ENCODE measurements around the gene ATRIP. TPM values are rescaled to one million over a fixed set of nuclear protein-coding genes. Genes with fewer than 3 reads are reported as not detected.
"Not testable (repeated sequence)": the region's sequence is repeated elsewhere in the genome, so short reads cannot be mapped to it uniquely, and the experiment has no call there.

Gene ATRIP
- total RNA-seq, 1 donor from 2014 or later, result 18.3 TPM

DNA sequence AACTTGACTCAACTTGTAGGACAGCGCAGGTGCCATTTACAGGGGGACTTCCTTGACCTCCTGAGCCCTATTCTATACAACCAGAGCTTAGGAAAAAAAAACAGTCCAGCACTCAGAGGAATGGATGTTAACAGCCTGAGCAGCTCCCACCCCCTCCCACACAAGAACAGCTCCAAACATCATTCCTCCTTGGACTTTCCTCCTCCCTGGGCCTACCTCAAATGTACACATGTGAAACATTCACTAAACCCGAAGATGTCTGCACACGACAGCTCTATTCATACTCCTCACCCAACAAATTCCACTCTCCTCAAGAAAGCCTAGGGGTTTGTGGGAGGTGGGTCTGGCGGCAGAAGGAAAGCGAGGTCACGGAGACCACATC lies 503 bp upstream of the ATRIP start:
- peak overlapping the region; percentile 91 for H3K27ac Mint-ChIP-seq
- no peaks in the 10 kb centered on the region for H3K9me3 Mint-ChIP-seq
- intact Hi-C loops (cut with micrococcal nuclease), result loop anchor here (1.0 to 2.0 kb wide), 3 partner anchors 27 to 189 kb away; partner anchors contain the start of gene SLC26A6
- peak overlapping the region; percentile 93 for H3K4me3 Mint-ChIP-seq
- H3K36me3 Mint-ChIP-seq (ENCODE audit: low read depth), result peaks cover 40% of the 10 kb centered on the region
- no peaks in the 10 kb centered on the region for H3K27me3 Mint-ChIP-seq
- DNase-seq, result no peak
- peaks cover 23% of the 10 kb centered on the region for H3K4me1 Mint-ChIP-seq

DNA sequence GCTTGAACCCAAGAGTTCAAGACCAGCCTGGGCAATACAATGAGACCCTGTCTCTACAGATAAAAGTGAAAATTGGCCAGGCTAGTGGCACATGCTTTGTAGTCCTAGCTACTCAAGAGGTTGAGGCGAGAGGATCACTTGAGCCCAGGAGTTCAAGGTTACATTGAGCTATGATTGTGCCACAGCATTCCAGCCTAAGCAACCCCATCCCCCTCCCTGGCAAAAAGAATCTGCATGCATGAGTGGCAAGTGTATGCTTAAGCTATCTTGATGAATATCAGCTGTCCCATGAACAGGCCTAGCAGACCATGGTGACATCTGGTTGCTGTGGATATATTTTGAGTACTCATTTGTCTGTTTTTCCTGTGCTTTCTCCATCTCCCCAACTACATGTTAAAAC lies 4.7 kb downstream of the ATRIP start:
- peaks cover 17% of the 10 kb centered on the region for H3K4me1 Mint-ChIP-seq
- intact Hi-C loops (cut with micrococcal nuclease), result no loop called here
- DNase-seq, result no peak
- H3K27ac Mint-ChIP-seq, result no peak overlapping the region
- H3K9me3 Mint-ChIP-seq, result no peaks in the 10 kb centered on the region
- no peaks in the 10 kb centered on the region for H3K27me3 Mint-ChIP-seq
- H3K4me3 Mint-ChIP-seq, result no peak overlapping the region
- H3K36me3 Mint-ChIP-seq (ENCODE audit: low read depth), result peaks cover 35% of the 10 kb centered on the region

DNA sequence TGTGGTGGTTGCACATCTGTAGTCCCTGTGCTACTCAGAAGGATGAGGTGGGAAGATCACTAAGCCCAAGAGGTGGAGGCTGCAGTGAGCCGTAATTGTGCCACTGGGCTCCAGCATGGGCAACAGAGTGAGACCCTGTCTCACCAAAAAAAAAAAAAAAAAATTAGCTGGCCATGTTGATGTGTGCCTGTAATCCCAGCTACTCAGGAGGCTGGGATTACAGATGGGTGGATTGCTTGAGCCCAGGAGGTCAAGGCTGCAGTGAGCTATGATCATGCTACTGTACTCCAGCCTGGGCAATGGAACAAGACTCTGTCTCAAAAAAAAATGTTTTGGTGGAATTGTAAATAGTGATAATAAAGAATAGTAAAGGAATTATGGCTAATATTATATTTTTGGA lies 9.9 kb downstream of the ATRIP start:
- H3K4me1 Mint-ChIP-seq, result peaks cover 8% of the 10 kb centered on the region
- no peak overlapping the region for H3K27ac Mint-ChIP-seq
- intact Hi-C loops (cut with micrococcal nuclease), result no loop called here
- no peaks in the 10 kb centered on the region for H3K9me3 Mint-ChIP-seq
- no peaks in the 10 kb centered on the region for H3K27me3 Mint-ChIP-seq
- peaks cover 51% of the 10 kb centered on the region for H3K36me3 Mint-ChIP-seq (ENCODE audit: low read depth)
- DNase-seq, result no peak
- no peak overlapping the region for H3K4me3 Mint-ChIP-seq

DNA sequence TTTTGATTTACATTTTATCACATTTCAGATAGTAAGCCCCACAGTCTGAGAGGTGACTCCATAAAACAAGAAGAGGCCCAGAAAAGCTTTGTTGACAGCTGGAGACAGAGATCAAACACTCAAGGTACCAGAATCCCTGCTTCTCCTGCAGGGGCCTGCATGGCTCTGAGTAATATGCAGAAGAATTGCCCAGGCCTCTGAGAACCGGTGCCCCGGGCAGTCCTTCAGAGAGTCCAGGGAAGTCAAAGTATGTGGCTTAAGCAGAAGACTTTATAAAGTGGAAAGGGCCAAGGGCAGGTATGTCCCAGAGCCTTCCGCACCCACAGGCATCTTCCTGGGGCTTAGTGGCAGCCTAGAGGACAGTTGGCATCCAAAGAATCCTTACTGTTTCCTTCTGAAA lies 12.8 kb downstream of the ATRIP start:
- Mint-ChIP-seq H3K4me3 (no peak overlapping the region), H3K4me1 (peaks cover 5% of the 10 kb centered on the region), H3K9me3 (no peaks in the 10 kb centered on the region), H3K36me3 (ENCODE audit: low read depth) (peaks cover 36% of the 10 kb centered on the region), H3K27ac (no peak overlapping the region), H3K27me3 (no peaks in the 10 kb centered on the region)
- intact Hi-C loops (cut with micrococcal nuclease), result no loop called here
- no peak for DNase-seq

DNA sequence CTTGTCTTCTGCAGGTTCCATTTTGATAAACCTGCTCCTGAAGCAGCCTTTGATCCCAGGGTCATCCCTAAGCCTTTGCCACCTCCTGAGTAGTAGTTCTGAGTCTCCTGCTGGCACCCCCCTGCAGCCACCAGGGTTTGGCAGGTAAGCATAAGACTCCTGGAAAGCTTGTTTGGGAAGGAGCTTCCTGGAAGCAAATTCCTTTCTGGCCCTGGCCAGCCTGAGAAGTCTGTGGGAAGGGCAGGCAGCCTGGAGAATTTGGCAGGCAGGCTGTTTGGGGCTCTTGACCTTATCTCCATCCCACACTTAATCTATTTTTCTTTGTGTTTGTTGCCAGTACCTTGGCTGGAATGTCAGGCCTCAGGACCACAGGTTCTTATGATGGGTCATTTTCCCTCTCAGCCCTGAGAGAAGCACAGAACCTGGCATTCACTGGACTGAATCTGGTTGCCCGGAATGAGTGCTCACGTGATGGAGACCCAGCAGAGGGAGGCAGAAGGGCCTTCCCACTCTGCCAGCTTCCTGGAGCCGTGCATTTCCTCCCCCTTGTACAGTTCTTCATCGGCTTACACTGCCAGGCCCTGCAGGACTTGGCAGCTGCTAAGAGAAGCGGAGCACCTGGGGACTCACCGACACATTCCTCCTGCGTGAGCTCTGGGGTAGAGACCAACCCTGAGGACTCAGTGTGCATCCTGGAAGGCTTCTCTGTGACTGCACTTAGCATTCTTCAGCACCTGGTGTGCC lies 13.4 kb downstream of the ATRIP start:
- no peak overlapping the region for H3K4me3 Mint-ChIP-seq
- no peaks in the 10 kb centered on the region for H3K9me3 Mint-ChIP-seq
- peaks cover 5% of the 10 kb centered on the region for H3K4me1 Mint-ChIP-seq
- no peak for DNase-seq
- no peak overlapping the region for H3K27ac Mint-ChIP-seq
- peaks cover 31% of the 10 kb centered on the region for H3K36me3 Mint-ChIP-seq (ENCODE audit: low read depth)
- no peaks in the 10 kb centered on the region for H3K27me3 Mint-ChIP-seq
- intact Hi-C loops (cut with micrococcal nuclease), result loop anchor here (10.0 kb wide), 1 partner anchor 375 kb away; no protein-coding TSS in a partner anchor

DNA sequence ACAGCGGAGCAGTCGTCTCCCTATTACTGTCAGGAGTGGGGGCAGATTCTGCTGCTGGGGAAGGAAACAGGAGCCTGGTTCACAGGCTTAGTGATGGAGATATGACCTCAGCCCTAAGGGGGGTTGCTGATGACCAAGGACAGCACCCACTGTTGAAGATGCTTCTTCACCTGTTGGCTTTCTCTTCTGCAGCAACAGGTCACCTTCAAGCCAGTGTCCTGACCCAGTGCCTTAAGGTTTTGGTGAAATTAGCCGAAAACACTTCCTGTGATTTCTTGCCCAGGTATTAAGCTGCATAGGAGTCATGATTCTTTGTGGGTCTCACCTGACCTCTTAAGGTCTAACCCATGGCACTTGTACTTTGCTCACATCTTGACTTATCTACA lies 14.0 kb downstream of the ATRIP start:
- Mint-ChIP-seq H3K36me3 (ENCODE audit: low read depth) (peaks cover 31% of the 10 kb centered on the region), H3K9me3 (no peaks in the 10 kb centered on the region)

DNA sequence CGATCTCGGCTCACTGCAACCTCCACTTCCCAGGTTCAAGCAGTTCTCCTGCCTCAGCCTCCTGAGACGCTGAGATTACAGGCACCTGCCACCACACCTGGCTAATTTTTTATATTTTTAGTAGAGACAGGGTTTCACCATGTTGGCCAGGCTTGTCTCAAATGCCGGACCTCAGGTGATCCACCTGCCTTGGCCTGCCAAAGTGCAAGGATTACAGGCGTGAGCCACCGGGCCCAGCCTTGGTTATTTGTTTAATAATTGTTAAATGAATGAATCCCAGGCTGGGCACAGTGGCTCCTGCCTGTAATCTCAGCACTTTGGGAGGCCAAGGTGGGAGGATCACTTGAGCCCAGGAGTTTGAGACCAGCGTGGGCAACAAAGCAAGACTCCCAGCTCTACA lies 15.2 kb downstream of the ATRIP start:
- DNase-seq, H3K27ac Mint-ChIP-seq, H3K9me3 Mint-ChIP-seq, H3K4me3 Mint-ChIP-seq, H3K27me3 Mint-ChIP-seq: not testable (repeated sequence)
- intact Hi-C loops (cut with micrococcal nuclease), result loop anchor here (10.0 kb wide), 1 partner anchor 377 kb away; no protein-coding TSS in a partner anchor
- H3K36me3 Mint-ChIP-seq (ENCODE audit: low read depth), result peaks cover 40% of the 10 kb centered on the region
- peaks cover 15% of the 10 kb centered on the region for H3K4me1 Mint-ChIP-seq

More for the DNA sequence above, 14.0 kb downstream of the ATRIP start:
- no peaks in the 10 kb centered on the region for H3K27me3 Mint-ChIP-seq
- intact Hi-C loops (cut with micrococcal nuclease), result loop anchor here (10.0 kb wide), 1 partner anchor 376 kb away; no protein-coding TSS in a partner anchor
- DNase-seq, result no peak
- no peak overlapping the region for H3K27ac Mint-ChIP-seq
- H3K4me3 Mint-ChIP-seq, result no peak overlapping the region
- H3K4me1 Mint-ChIP-seq, result peaks cover 9% of the 10 kb centered on the region

DNA sequence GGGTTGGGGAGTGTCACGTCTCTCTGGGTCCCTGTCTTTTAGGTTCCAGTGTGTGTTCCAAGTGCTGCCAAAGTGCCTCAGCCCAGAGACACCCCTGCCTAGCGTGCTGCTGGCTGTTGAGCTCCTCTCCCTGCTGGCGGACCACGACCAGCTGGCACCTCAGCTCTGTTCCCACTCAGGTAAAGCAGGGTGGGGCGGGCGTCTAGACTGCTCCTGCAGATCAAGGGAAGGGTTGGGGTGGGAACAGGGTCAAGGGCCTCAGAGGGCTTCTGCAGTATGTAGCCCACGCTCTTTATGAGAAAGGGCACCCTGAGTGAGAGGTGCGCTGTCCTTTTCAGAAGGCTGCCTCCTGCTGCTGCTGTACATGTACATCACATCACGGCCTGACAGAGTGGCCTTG lies 17.2 kb downstream of the ATRIP start:
- intact Hi-C loops (cut with micrococcal nuclease), result loop anchor here (10.0 kb wide), 1 partner anchor 379 kb away; no protein-coding TSS in a partner anchor
- H3K4me1 Mint-ChIP-seq, result peaks cover 31% of the 10 kb centered on the region
- no peaks in the 10 kb centered on the region for H3K27me3 Mint-ChIP-seq
- H3K4me3 Mint-ChIP-seq, result no peak overlapping the region
- H3K36me3 Mint-ChIP-seq (ENCODE audit: low read depth), result peaks cover 51% of the 10 kb centered on the region
- no peak for DNase-seq
- no peak overlapping the region for H3K27ac Mint-ChIP-seq
- H3K9me3 Mint-ChIP-seq, result no peaks in the 10 kb centered on the region

DNA sequence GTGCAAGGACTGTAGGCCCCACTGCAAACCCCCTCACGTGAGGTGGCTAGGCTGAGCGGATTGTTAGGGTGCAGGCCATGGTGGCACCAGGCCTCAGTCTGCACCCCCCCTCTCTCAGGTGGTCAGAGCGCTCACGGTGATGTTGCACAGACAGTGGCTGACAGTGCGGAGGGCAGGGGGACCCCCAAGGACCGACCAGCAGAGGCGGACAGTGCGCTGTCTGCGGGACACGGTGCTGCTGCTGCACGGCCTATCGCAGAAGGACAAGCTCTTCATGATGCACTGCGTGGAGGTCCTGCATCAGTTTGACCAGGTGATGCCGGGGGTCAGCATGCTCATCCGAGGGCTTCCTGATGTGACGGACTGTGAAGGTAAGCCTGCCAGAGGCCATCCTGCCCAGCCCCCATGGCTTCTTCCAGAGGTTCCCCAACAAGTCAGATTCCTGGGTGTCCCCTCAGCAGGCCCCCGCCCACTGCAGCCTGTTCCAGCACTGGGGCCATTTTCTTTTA lies 18.2 kb downstream of the ATRIP start:
- Mint-ChIP-seq H3K4me1 (peaks cover 41% of the 10 kb centered on the region), H3K36me3 (ENCODE audit: low read depth) (peaks cover 54% of the 10 kb centered on the region), H3K9me3 (no peaks in the 10 kb centered on the region)

DNA sequence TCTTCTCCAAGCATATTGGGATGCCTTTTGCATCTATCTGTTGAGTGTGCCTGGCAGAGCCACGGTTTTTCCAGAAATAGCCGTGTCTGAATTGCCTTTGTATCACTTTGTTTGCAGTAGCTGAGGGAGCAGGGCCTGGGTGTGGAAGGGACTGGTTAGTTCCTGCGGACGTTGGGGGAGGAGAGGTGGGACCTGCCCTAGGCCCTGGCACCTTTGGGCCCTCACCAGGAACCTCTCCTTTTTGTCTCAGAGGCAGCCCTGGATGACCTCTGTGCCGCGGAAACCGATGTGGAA lies 18.6 kb downstream of the ATRIP start:
- no peaks in the 10 kb centered on the region for H3K9me3 Mint-ChIP-seq
- H3K27ac Mint-ChIP-seq, result peak overlapping the region; percentile 93
- peaks cover 45% of the 10 kb centered on the region for H3K4me1 Mint-ChIP-seq
- H3K27me3 Mint-ChIP-seq, result no peaks in the 10 kb centered on the region
- peak overlapping the region; percentile 96 for H3K4me3 Mint-ChIP-seq
- peaks cover 54% of the 10 kb centered on the region for H3K36me3 Mint-ChIP-seq (ENCODE audit: low read depth)
- DNase-seq, result no peak
- intact Hi-C loops (cut with micrococcal nuclease), result loop anchor here (1.0 to 10.0 kb wide), 2 partner anchors 8 to 380 kb away; no protein-coding TSS in a partner anchor

More for the DNA sequence above, 18.2 kb downstream of the ATRIP start:
- H3K4me3 Mint-ChIP-seq, result no peak overlapping the region
- intact Hi-C loops (cut with micrococcal nuclease), result loop anchor here (1.0 to 10.0 kb wide), 2 partner anchors 9 to 380 kb away; no protein-coding TSS in a partner anchor
- H3K27me3 Mint-ChIP-seq, result no peaks in the 10 kb centered on the region
- peak overlapping the region; percentile 13 for H3K27ac Mint-ChIP-seq
- no peak for DNase-seq

DNA sequence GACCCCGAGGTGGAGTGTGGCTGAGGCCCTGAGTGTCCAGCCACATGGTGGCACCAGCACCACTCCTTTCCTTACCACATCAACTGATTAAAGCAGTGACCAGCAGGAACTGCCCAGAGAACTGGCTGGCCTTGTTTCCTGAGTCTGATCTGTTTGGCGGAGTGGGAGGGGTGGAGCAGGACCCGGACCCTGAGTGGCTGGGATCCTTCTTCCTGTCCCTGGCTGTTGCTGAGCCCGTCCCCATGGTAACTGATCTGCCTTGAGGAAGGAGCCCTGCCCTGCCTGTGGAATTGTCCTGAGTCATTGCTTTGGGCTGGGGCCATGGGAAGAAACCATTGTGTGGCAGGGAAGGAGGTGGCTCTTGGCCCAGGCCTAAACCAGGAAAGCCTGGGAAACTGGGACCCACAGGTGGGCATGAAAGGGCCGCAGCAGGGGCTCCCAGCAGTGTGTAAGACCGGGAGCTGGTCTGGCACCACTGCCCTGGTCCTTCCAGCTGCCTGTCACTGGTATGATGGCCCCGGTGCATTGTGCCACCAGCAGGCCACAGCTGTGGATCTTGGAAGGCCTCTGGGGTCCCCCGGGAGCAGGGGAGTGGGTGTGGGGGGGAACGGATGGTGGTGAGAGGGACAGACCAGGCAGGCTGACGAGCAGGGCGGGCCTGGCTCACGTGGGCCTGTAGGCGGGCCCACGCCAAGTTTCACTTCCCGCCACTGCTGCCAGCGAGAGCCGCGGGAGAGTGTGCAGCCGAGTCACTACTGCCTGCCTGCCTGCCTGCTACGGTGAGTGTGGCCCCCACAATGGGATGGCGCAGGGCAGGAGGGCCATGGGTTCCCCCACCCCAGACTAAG lies 19.2 kb downstream of the ATRIP start:
- peak; percentile 95 for DNase-seq
- Mint-ChIP-seq H3K27ac (peak overlapping the region; percentile 93), H3K27me3 (no peaks in the 10 kb centered on the region), H3K36me3 (ENCODE audit: low read depth) (peaks cover 50% of the 10 kb centered on the region), H3K4me1 (peaks cover 46% of the 10 kb centered on the region), H3K9me3 (no peaks in the 10 kb centered on the region), H3K4me3 (peak overlapping the region; percentile 96)
- intact Hi-C loops (cut with micrococcal nuclease), result loop anchor here (1.0 to 10.0 kb wide), 4 partner anchors 8 to 381 kb away; no protein-coding TSS in a partner anchor

DNA sequence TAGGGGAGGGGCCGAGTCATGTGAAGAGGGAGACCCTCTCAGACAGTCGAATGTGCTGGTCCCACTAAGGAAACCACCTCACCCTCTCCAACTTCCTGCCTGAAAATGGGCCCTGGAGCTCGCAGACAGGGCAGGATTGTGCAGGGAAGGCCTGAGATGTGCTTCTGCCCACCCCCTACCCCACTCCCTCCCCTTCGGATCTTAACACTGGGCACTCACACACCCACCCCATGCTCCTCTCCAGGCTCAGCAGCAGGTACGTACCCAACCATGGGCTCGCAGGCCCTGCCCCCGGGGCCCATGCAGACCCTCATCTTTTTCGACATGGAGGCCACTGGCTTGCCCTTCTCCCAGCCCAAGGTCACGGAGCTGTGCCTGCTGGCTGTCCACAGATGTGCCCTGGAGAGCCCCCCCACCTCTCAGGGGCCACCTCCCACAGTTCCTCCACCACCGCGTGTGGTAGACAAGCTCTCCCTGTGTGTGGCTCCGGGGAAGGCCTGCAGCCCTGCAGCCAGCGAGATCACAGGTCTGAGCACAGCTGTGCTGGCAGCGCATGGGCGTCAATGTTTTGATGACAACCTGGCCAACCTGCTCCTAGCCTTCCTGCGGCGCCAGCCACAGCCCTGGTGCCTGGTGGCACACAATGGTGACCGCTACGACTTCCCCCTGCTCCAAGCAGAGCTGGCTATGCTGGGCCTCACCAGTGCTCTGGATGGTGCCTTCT lies 20.0 kb downstream of the ATRIP start:
- H3K4me1 Mint-ChIP-seq, result peaks cover 43% of the 10 kb centered on the region
- no peaks in the 10 kb centered on the region for H3K27me3 Mint-ChIP-seq
- H3K36me3 Mint-ChIP-seq (ENCODE audit: low read depth), result peaks cover 44% of the 10 kb centered on the region
- intact Hi-C loops (cut with micrococcal nuclease), result loop anchor here (1.0 to 10.0 kb wide), 3 partner anchors 41 to 382 kb away; no protein-coding TSS in a partner anchor
- peak overlapping the region; percentile 93 for H3K27ac Mint-ChIP-seq
- peak overlapping the region; percentile 96 for H3K4me3 Mint-ChIP-seq
- H3K9me3 Mint-ChIP-seq, result no peaks in the 10 kb centered on the region
- peak; percentile 79 for DNase-seq

DNA sequence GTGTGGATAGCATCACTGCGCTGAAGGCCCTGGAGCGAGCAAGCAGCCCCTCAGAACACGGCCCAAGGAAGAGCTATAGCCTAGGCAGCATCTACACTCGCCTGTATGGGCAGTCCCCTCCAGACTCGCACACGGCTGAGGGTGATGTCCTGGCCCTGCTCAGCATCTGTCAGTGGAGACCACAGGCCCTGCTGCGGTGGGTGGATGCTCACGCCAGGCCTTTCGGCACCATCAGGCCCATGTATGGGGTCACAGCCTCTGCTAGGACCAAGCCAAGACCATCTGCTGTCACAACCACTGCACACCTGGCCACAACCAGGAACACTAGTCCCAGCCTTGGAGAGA lies 20.5 kb downstream of the ATRIP start:
- peaks cover 43% of the 10 kb centered on the region for H3K4me1 Mint-ChIP-seq
- H3K27me3 Mint-ChIP-seq, result no peaks in the 10 kb centered on the region
- H3K9me3 Mint-ChIP-seq, result no peaks in the 10 kb centered on the region
- peak overlapping the region; percentile 96 for H3K4me3 Mint-ChIP-seq
- DNase-seq, result no peak
- H3K36me3 Mint-ChIP-seq (ENCODE audit: low read depth), result peaks cover 44% of the 10 kb centered on the region
- peak overlapping the region; percentile 93 for H3K27ac Mint-ChIP-seq
- intact Hi-C loops (cut with micrococcal nuclease), result loop anchor here (10.0 kb wide), 1 partner anchor 382 kb away; no protein-coding TSS in a partner anchor

All from activated CD4-positive, alpha-beta T cell treated with anti-CD3 and anti-CD28 coated beads, Interleukin-2, amount 10 ng/mL, durations not matched to agents 24 days and 14 days (primary cell).